SU-DHL-6 (cell line): Measurements from ENCODE around the gene RETREG1.

ENCODE experiments used
- H2AFZ ChIP-seq: fragments of 200-600 bp; sonication (generic); 2 replicates; pipeline ENCODE4 v1.6.1; 2014; ENCODE audit warnings: low read depth, mild to moderate bottlenecking, moderate library complexity, mixed read lengths, antibody characterized with exemption, low read length; ENCODE audit not compliant: severe bottlenecking
- H3F3A ChIP-seq: fragments of 200-600 bp; shearing (Covaris generic); 2 replicates; pipeline ENCODE4 v1.6.0; 2016; ENCODE audit warnings: antibody characterized with exemption, mild to moderate bottlenecking; ENCODE audit not compliant: insufficient read depth
- H3K27ac ChIP-seq: fragments of 200-600 bp; sonication (generic); 2 replicates; pipeline ENCODE4 v1.5.1; 2016; ENCODE audit warnings: low read depth, mild to moderate bottlenecking, low read length, moderate library complexity, mixed read lengths
- H3K27me3 ChIP-seq: fragments of 200-600 bp; sonication (generic), shearing (Covaris generic); 2 replicates; pipeline ENCODE4 v1.6.0; 2014; ENCODE audit warnings: mild to moderate bottlenecking, low read length
- H3K36me3 ChIP-seq: fragments of 200-600 bp; sonication (generic); 2 replicates; pipeline ENCODE4 v1.6.1; 2014; ENCODE audit warnings: mild to moderate bottlenecking, low read length, mixed read lengths
- H3K4me2 ChIP-seq: fragments of 300-600, 200-600 bp; shearing (Covaris generic), sonication (generic); 2 replicates; pipeline ENCODE4 v1.6.0; 2014; ENCODE audit warnings: low read length, low read depth, mild to moderate bottlenecking; ENCODE audit not compliant: poor library complexity, severe bottlenecking
- H3K4me3 ChIP-seq: fragments of 200-600 bp; sonication (generic); 2 replicates; pipeline ENCODE4 v1.5.1; 2014; ENCODE audit warnings: antibody characterized with exemption, low read length, mild to moderate bottlenecking, mixed read lengths; ENCODE audit not compliant: insufficient read depth, poor library complexity, severe bottlenecking
- H3K79me2 ChIP-seq: fragments of 200-600 bp; sonication (generic); 2 replicates; pipeline ENCODE4 v1.6.1; 2014; ENCODE audit warnings: mild to moderate bottlenecking, low read length, moderate library complexity; ENCODE audit not compliant: insufficient read depth
- H3K9ac ChIP-seq: fragments of 200-600 bp; sonication (generic); 2 replicates; pipeline ENCODE4 v1.7.0; 2014; ENCODE audit warnings: mild to moderate bottlenecking, low read length
- H3K9me2 ChIP-seq: fragments of 200-600 bp; sonication (generic); replicated peaks from 2 replicates; pipeline ENCODE4 v1.6.1; 2014; ENCODE audit warnings: low read length; ENCODE audit not compliant: insufficient read depth
- H3K9me3 ChIP-seq: fragments of 200-600 bp; sonication (generic); 2 replicates; pipeline ENCODE4 v1.6.1; 2014; ENCODE audit warnings: low read length, mixed read lengths; ENCODE audit not compliant: insufficient read depth
- H4K20me1 ChIP-seq: fragments of 200-600 bp; sonication (generic); 2 replicates; pipeline ENCODE4 v1.6.1; 2014; ENCODE audit warnings: low read depth, mild to moderate bottlenecking, antibody characterized with exemption, low read length, moderate library complexity, mixed read lengths
- CTCF ChIP-seq: fragments of 200-600 bp; sonication (generic); IDR thresholded peaks from one replicate; pipeline ENCODE4 v1.5.1; 2017; ENCODE audit warnings: antibody characterized with exemption, mild to moderate bottlenecking, low read length, moderate library complexity; ENCODE audit not compliant: insufficient read depth, poor library complexity, severe bottlenecking
- EZH2phosphoT487 ChIP-seq: fragments of 200-600 bp; sonication (generic), shearing (Covaris generic); conservative IDR thresholded peaks from 2 replicates; pipeline ENCODE4 v1.6.1; 2018; ENCODE audit warnings: mild to moderate bottlenecking, antibody characterized with exemption, low read length, moderate library complexity, mixed read lengths

RETREG1 gene

GRCh38 chr5:16455668-16456067 is 161.1 kb downstream of the RETREG1 start:
- Histone ChIP-seq H3K36me3 (peaks cover 55% of the 10 kb centered on the region), H3K4me3 (no peak overlapping the region), H3F3A (0 out of 2 replicates have a peak, but pooled peaks cover 7% of the 10 kb centered on the region), H3K9ac (no peak overlapping the region), H3K9me2 (no peaks in the 10 kb centered on the region), H3K79me2 (peaks cover 44% of the 10 kb centered on the region), H3K27me3 (no peaks in the 10 kb centered on the region), H2AFZ (no peak overlapping the region), H3K9me3 (no peaks in the 10 kb centered on the region), H3K27ac (no peak overlapping the region), H3K4me2 (no peak overlapping the region), H4K20me1 (peaks cover 19% of the 10 kb centered on the region; the same call in 1 of the 2 replicates)
- TF ChIP-seq EZH2phosphoT487 (no peak), CTCF (no peak)

DNA sequence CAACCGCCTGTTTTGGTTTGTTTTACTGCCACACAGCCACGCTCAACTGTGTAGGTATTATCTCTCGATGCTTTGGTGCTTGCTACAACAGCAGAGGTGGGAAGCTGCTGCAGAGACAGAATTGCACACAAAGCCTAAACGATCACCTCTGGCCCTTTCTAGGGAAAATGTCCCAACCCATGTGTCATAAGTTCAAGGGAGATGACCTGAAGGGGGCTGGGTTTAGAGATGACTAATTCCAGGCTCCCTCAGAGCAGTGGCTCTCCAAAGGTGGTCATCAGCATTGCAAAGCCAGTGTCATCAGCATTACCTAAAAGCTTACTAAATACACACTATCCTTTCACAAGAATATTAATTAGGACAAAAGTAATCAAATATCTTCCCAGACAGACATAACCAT is 162.1 kb downstream of the RETREG1 start:
- peaks cover 36% of the 10 kb centered on the region for H3K79me2 ChIP-seq

DNA sequence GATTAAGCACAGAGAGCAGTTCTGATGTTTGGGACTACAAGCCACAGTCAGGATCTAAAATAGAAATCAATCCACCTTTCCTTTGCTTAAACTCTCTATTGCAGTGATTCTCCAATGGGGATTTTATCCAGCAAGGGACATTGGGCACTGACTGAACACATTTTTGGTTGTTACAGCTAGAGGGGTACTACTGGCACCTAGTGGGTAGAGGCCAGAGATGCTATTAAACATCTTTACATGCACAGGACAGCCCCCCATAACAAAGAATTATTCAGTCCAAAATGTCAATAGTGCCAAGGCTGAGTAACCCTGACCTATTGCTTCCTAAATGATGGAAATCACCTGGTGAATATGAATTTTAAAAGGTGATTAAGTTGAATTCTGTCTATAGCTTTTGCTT is 163.2 kb downstream of the RETREG1 start:
- H4K20me1 ChIP-seq = peaks cover 17% of the 10 kb centered on the region; the same call in 1 of the 2 replicates
- H3K9ac ChIP-seq = no peak overlapping the region
- H3K9me2 ChIP-seq = no peaks in the 10 kb centered on the region
- H3K4me2 ChIP-seq = no peak overlapping the region
- peaks cover 61% of the 10 kb centered on the region for H3K36me3 ChIP-seq
- no peak for TF ChIP-seq CTCF
- TF ChIP-seq EZH2phosphoT487 = no peak
- H3K9me3 ChIP-seq = no peaks in the 10 kb centered on the region
- H3F3A ChIP-seq = 0 out of 2 replicates have a peak, but pooled peaks cover 7% of the 10 kb centered on the region
- peaks cover 33% of the 10 kb centered on the region for H3K79me2 ChIP-seq
- H2AFZ ChIP-seq = no peak overlapping the region
- H3K4me3 ChIP-seq = no peak overlapping the region
- H3K27me3 ChIP-seq = no peaks in the 10 kb centered on the region
- no peak overlapping the region for H3K27ac ChIP-seq

More for the DNA sequence above, 162.1 kb downstream of the RETREG1 start:
- no peak overlapping the region for H3K4me2 ChIP-seq
- H3K27ac ChIP-seq = no peak overlapping the region
- no peaks in the 10 kb centered on the region for H3K27me3 ChIP-seq
- H3F3A ChIP-seq = 0 out of 2 replicates have a peak, but pooled peaks cover 7% of the 10 kb centered on the region
- no peaks in the 10 kb centered on the region for H3K9me3 ChIP-seq
- H4K20me1 ChIP-seq = peaks cover 19% of the 10 kb centered on the region; the same call in 1 of the 2 replicates
- H3K9me2 ChIP-seq = no peaks in the 10 kb centered on the region
- TF ChIP-seq CTCF (no peak), EZH2phosphoT487 (no peak)
- H2AFZ ChIP-seq = no peak overlapping the region
- H3K36me3 ChIP-seq = peaks cover 56% of the 10 kb centered on the region
- H3K4me3 ChIP-seq = no peak overlapping the region
- H3K9ac ChIP-seq = no peak overlapping the region
